ENCODE results near the gene MT2A. TPM values are rescaled to one million over a fixed set of nuclear protein-coding genes. Genes with fewer than 3 reads are reported as not detected.

MT2A gene
- total RNA-seq, 1 donor from 2014 or later, result 5.7 TPM

- no peak for TF ChIP-seq CTCF (IDR thresholded peaks at IDR 0.05; ENCODE audit: unreplicated experiment)
- DNase-seq (ENCODE audit: low spot score in 2 of 2, unreplicated experiment in 2 of 2), result no peak
These were observed 41.4 kb downstream of the MT2A start for GRCh38 chr16:56649820-56650219.

DNA sequence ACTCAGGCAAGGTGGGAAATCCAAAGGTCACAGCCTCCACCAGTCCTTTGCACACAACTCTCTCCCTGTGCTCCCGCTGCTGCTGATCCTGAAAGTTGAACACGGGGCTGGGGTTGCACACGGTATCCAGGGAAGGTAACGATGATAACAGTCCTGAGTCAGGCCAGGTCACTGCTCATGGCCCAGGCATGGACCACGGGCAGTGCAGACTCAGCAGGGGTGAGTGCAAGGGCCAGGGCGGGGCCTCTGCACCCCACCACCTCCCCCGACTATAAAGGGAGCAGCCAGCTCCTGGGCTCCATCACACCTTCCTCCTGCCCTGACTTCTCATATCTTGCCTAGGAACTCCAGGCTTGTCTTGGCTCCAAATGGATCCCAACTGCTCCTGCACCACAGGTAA is 43.2 kb downstream of the MT2A start, which contains the start of gene MT1B:
Gene MT1B (plus strand): TSS at position 301 of the 400 bp plus-strand sequence. CDS start 68 bp downstream, at position 369.
- Mint-ChIP-seq H3K36me3 (no peaks in the 10 kb centered on the region), H3K4me3 (no peak within 1 kb of the TSS), H3K27me3 (ENCODE audit: low read depth) (peaks cover 93% of the 10 kb centered on the region), H3K9me3 (no peaks in the 10 kb centered on the region), H3K4me1 (no peaks in the 10 kb centered on the region), H3K27ac (no peak within 1 kb of the TSS)
- DNase-seq (ENCODE audit: low spot score in 2 of 2, unreplicated experiment in 2 of 2), result no peak
- no peak for TF ChIP-seq CTCF (IDR thresholded peaks at IDR 0.05; ENCODE audit: unreplicated experiment)

More at GRCh38 chr16:56649820-56650219, 41.4 kb downstream of the MT2A start:
- no peak overlapping the region for H3K4me3 Mint-ChIP-seq
- H3K27ac Mint-ChIP-seq, result no peak overlapping the region
- H3K9me3 Mint-ChIP-seq, result no peaks in the 10 kb centered on the region
- H3K4me1 Mint-ChIP-seq, result no peaks in the 10 kb centered on the region
- no peaks in the 10 kb centered on the region for H3K36me3 Mint-ChIP-seq
- peaks cover 98% of the 10 kb centered on the region for H3K27me3 Mint-ChIP-seq (ENCODE audit: low read depth)

DNA sequence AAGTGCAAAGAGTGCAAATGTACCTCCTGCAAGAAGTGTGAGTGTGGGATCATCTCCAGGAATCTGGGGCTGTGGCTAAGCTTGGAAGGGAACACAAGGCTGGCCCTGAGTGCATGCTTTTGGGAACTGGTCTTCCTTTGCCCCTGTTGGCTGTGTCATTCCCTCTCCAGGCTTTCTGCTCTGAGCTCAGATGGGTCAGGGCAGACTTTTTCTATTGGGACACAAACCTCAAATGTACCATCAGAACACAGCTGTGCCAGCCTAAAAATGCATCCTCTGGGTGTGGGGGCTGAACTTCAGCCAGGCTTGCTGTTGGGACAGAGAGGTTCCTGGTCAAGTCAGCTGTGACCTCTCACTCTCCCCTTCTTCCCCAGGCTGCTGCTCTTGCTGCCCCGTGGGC is 44.2 kb downstream of the MT2A start:
- Mint-ChIP-seq H3K9me3 (no peaks in the 10 kb centered on the region), H3K4me3 (no peak overlapping the region), H3K27me3 (ENCODE audit: low read depth) (peaks cover 91% of the 10 kb centered on the region), H3K36me3 (no peaks in the 10 kb centered on the region), H3K27ac (no peak overlapping the region), H3K4me1 (no peaks in the 10 kb centered on the region)
- DNase-seq (ENCODE audit: low spot score in 2 of 2, unreplicated experiment in 2 of 2), result no peak
- TF ChIP-seq CTCF (IDR thresholded peaks at IDR 0.05; ENCODE audit: unreplicated experiment), result no peak

DNA sequence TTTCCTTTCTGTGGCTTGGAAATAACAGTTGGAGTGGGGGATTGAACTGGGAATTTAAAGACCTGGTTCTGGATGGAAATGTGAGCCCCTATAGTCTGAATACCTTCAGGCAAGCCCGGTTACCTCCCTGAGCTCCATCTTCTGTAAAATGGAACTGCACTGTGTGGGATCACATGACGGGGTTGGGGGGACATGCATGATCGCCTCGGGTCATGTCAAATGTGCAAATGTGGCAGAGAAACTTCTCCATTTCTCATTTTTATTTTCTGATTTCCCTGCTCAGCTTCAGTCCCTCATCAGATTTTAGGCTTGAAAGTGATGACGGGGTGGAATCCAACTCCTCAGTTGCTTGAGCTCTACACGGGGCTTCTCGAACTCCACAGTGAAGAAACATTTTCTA is 44.8 kb downstream of the MT2A start:
- Mint-ChIP-seq H3K27ac (no peak overlapping the region), H3K36me3 (no peaks in the 10 kb centered on the region), H3K4me1 (peaks cover 4% of the 10 kb centered on the region), H3K4me3 (no peak overlapping the region), H3K9me3 (no peaks in the 10 kb centered on the region), H3K27me3 (ENCODE audit: low read depth) (peaks cover 90% of the 10 kb centered on the region)
- TF ChIP-seq CTCF (IDR thresholded peaks at IDR 0.05; ENCODE audit: unreplicated experiment), result no peak
- no peak for DNase-seq (ENCODE audit: low spot score in 2 of 2, unreplicated experiment in 2 of 2)

DNA sequence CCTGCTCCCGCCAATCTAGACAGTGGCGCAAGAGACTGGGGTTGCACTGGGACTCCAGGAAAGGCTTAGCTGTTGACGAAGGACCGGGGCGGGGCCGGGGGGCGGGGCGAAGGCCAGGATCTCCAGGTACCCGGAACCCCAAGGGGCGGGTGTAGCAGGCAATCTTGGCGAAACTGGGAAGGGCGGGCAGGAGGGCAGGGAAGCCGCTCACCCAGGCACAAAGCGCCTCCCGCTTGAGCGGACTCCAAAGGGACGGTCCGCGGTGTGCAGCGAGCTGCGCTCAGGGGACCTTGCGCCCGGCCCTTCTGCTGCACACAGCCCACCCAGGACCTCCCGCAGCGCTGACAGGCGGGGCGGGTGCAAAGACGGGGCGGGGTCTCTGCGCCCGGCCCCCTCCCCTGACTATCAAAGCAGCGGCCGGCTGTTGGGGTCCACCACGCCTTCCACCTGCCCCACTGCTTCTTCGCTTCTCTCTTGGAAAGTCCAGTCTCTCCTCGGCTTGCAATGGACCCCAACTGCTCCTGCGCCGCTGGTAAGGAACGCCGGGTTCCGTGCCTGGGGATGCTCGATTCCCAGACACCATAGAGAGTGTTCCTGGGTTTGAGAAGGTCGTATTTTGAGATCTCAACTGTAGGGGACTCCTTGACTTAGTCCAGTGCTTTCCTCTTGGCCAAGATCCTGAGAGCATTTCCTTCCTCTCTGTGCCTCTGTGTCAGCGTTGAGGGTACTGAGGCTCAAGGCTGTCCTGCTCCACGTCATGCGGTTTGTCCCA is 49.4 kb downstream of the MT2A start, which contains the start of gene MT1F:
Gene MT1F (plus strand): TSS at position 405 of the 772 bp plus-strand sequence. CDS start 100 bp downstream, at position 505.
- TF ChIP-seq CTCF (IDR thresholded peaks at IDR 0.05; ENCODE audit: unreplicated experiment), result no peak
- Mint-ChIP-seq H3K36me3 (no peaks in the 10 kb centered on the region), H3K27me3 (ENCODE audit: low read depth) (peaks cover 90% of the 10 kb centered on the region), H3K4me3 (peak within 1 kb of the TSS; percentile 79), H3K27ac (no peak within 1 kb of the TSS), H3K4me1 (peaks cover 10% of the 10 kb centered on the region), H3K9me3 (no peaks in the 10 kb centered on the region)
- no peak for DNase-seq (ENCODE audit: low spot score in 2 of 2, unreplicated experiment in 2 of 2)

Data from mesothelial cell of epicardium (in vitro differentiated cells).